ENCODE data around the gene CUX1. TPM values are rescaled to one million over a fixed set of nuclear protein-coding genes. Genes with fewer than 3 reads are reported as not detected.
A peak's percentile ranks its signal among the peaks of the same experiment; 100 is the strongest.

The CUX1 gene
- total RNA-seq, 1 experiment from 2014 or later: 64.3 TPM

DNA sequence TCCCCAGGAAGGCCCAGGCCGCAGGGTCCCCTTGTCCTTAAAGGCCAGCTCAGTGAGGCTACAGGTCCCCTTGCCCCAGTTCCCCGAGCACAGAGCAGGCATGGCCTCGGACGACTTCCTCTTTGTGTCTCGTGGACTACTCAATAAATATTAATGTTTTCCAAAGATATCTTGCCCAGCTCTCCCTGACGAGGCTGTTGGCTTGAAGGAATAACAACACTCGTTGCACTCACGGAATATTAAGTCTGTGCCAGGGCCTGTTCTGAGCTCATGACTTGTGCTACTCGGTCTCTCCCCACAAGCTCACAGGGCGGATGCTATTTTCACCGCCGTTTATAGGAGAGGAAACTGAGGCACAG is 68.2 kb downstream of the CUX1 start:
- Mint-ChIP-seq H3K4me1 (peaks cover 61% of the 10 kb centered on the region), H3K27me3 (ENCODE audit: low read depth) (no peaks in the 10 kb centered on the region), H3K4me3 (no peak overlapping the region), H3K9me3 (no peaks in the 10 kb centered on the region), H3K27ac (peak overlapping the region; percentile 84; the same call in 1 of the 2 replicates), H3K36me3 (no peaks in the 10 kb centered on the region)
- DNase-seq (ENCODE audit: low spot score) (no peak), ATAC-seq (no peak)
- ChIA-PET CTCF (interaction anchor here (1.2 kb wide), 2 partner anchors 15 kb away, joined by 4 read pairs; no protein-coding TSS in a partner anchor), POLR2A (no interaction called here)
- TF ChIP-seq, protein P1, sequence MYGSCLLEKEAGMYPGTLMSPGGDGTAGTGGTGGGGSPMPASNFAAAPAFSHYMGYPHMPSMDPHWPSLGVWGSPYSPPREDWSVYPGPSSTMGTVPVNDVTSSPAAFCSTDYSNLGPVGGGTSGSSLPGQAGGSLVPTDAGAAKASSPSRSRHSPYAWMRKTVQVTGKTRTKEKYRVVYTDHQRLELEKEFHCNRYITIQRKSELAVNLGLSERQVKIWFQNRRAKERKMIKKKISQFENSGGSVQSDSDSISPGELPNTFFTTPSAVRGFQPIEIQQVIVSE (CRISPR knock-in tag; IDR thresholded peaks at IDR 0.05; ENCODE audit: borderline replicate concordance): no peak
- no peak for TF ChIP-seq NFATC4 (CRISPR knock-in tag; IDR thresholded peaks at IDR 0.05)
- TF ChIP-seq, protein P2, sequence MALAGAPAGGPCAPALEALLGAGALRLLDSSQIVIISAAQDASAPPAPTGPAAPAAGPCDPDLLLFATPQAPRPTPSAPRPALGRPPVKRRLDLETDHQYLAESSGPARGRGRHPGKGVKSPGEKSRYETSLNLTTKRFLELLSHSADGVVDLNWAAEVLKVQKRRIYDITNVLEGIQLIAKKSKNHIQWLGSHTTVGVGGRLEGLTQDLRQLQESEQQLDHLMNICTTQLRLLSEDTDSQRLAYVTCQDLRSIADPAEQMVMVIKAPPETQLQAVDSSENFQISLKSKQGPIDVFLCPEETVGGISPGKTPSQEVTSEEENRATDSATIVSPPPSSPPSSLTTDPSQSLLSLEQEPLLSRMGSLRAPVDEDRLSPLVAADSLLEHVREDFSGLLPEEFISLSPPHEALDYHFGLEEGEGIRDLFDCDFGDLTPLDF (CRISPR knock-in tag; IDR thresholded peaks at IDR 0.05): no peak
- TF ChIP-seq FOXP1 (CRISPR knock-in tag; IDR thresholded peaks at IDR 0.05; ENCODE audit: borderline replicate concordance): no peak
- TF ChIP-seq, protein P3, sequence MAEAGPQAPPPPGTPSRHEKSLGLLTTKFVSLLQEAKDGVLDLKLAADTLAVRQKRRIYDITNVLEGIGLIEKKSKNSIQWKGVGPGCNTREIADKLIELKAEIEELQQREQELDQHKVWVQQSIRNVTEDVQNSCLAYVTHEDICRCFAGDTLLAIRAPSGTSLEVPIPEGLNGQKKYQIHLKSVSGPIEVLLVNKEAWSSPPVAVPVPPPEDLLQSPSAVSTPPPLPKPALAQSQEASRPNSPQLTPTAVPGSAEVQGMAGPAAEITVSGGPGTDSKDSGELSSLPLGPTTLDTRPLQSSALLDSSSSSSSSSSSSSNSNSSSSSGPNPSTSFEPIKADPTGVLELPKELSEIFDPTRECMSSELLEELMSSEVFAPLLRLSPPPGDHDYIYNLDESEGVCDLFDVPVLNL (CRISPR knock-in tag; IDR thresholded peaks at IDR 0.05; ENCODE audit: borderline replicate concordance, low read depth): no peak
- TF ChIP-seq, protein P4, sequence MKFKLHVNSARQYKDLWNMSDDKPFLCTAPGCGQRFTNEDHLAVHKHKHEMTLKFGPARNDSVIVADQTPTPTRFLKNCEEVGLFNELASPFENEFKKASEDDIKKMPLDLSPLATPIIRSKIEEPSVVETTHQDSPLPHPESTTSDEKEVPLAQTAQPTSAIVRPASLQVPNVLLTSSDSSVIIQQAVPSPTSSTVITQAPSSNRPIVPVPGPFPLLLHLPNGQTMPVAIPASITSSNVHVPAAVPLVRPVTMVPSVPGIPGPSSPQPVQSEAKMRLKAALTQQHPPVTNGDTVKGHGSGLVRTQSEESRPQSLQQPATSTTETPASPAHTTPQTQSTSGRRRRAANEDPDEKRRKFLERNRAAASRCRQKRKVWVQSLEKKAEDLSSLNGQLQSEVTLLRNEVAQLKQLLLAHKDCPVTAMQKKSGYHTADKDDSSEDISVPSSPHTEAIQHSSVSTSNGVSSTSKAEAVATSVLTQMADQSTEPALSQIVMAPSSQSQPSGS (CRISPR knock-in tag; IDR thresholded peaks at IDR 0.05; ENCODE audit: borderline replicate concordance, low read depth): no peak
- TF ChIP-seq, protein P5, sequence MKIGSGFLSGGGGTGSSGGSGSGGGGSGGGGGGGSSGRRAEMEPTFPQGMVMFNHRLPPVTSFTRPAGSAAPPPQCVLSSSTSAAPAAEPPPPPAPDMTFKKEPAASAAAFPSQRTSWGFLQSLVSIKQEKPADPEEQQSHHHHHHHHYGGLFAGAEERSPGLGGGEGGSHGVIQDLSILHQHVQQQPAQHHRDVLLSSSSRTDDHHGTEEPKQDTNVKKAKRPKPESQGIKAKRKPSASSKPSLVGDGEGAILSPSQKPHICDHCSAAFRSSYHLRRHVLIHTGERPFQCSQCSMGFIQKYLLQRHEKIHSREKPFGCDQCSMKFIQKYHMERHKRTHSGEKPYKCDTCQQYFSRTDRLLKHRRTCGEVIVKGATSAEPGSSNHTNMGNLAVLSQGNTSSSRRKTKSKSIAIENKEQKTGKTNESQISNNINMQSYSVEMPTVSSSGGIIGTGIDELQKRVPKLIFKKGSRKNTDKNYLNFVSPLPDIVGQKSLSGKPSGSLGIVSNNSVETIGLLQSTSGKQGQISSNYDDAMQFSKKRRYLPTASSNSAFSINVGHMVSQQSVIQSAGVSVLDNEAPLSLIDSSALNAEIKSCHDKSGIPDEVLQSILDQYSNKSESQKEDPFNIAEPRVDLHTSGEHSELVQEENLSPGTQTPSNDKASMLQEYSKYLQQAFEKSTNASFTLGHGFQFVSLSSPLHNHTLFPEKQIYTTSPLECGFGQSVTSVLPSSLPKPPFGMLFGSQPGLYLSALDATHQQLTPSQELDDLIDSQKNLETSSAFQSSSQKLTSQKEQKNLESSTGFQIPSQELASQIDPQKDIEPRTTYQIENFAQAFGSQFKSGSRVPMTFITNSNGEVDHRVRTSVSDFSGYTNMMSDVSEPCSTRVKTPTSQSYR (CRISPR knock-in tag; IDR thresholded peaks at IDR 0.05): no peak
- TF ChIP-seq SOX15 (CRISPR knock-in tag; IDR thresholded peaks at IDR 0.05): no peak
- TF ChIP-seq, protein P6, sequence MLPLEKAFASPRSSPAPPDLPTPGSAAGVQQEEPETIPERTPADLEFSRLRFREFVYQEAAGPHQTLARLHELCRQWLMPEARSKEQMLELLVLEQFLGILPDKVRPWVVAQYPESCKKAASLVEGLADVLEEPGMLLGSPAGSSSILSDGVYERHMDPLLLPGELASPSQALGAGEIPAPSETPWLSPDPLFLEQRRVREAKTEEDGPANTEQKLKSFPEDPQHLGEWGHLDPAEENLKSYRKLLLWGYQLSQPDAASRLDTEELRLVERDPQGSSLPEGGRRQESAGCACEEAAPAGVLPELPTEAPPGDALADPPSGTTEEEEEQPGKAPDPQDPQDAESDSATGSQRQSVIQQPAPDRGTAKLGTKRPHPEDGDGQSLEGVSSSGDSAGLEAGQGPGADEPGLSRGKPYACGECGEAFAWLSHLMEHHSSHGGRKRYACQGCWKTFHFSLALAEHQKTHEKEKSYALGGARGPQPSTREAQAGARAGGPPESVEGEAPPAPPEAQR (CRISPR knock-in tag; IDR thresholded peaks at IDR 0.05): no peak
- TF ChIP-seq NFE2L1 (CRISPR knock-in tag; IDR thresholded peaks at IDR 0.05): no peak
- TF ChIP-seq, protein P7, sequence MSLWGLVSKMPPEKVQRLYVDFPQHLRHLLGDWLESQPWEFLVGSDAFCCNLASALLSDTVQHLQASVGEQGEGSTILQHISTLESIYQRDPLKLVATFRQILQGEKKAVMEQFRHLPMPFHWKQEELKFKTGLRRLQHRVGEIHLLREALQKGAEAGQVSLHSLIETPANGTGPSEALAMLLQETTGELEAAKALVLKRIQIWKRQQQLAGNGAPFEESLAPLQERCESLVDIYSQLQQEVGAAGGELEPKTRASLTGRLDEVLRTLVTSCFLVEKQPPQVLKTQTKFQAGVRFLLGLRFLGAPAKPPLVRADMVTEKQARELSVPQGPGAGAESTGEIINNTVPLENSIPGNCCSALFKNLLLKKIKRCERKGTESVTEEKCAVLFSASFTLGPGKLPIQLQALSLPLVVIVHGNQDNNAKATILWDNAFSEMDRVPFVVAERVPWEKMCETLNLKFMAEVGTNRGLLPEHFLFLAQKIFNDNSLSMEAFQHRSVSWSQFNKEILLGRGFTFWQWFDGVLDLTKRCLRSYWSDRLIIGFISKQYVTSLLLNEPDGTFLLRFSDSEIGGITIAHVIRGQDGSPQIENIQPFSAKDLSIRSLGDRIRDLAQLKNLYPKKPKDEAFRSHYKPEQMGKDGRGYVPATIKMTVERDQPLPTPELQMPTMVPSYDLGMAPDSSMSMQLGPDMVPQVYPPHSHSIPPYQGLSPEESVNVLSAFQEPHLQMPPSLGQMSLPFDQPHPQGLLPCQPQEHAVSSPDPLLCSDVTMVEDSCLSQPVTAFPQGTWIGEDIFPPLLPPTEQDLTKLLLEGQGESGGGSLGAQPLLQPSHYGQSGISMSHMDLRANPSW (CRISPR knock-in tag; conservative IDR thresholded peaks at IDR 0.05; ENCODE audit: low read depth): no peak
- TF ChIP-seq, protein P8, sequence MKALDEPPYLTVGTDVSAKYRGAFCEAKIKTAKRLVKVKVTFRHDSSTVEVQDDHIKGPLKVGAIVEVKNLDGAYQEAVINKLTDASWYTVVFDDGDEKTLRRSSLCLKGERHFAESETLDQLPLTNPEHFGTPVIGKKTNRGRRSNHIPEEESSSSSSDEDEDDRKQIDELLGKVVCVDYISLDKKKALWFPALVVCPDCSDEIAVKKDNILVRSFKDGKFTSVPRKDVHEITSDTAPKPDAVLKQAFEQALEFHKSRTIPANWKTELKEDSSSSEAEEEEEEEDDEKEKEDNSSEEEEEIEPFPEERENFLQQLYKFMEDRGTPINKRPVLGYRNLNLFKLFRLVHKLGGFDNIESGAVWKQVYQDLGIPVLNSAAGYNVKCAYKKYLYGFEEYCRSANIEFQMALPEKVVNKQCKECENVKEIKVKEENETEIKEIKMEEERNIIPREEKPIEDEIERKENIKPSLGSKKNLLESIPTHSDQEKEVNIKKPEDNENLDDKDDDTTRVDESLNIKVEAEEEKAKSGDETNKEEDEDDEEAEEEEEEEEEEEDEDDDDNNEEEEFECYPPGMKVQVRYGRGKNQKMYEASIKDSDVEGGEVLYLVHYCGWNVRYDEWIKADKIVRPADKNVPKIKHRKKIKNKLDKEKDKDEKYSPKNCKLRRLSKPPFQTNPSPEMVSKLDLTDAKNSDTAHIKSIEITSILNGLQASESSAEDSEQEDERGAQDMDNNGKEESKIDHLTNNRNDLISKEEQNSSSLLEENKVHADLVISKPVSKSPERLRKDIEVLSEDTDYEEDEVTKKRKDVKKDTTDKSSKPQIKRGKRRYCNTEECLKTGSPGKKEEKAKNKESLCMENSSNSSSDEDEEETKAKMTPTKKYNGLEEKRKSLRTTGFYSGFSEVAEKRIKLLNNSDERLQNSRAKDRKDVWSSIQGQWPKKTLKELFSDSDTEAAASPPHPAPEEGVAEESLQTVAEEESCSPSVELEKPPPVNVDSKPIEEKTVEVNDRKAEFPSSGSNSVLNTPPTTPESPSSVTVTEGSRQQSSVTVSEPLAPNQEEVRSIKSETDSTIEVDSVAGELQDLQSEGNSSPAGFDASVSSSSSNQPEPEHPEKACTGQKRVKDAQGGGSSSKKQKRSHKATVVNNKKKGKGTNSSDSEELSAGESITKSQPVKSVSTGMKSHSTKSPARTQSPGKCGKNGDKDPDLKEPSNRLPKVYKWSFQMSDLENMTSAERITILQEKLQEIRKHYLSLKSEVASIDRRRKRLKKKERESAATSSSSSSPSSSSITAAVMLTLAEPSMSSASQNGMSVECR (CRISPR knock-in tag; IDR thresholded peaks at IDR 0.05; ENCODE audit: borderline replicate concordance): no peak
- TF ChIP-seq, protein P9, sequence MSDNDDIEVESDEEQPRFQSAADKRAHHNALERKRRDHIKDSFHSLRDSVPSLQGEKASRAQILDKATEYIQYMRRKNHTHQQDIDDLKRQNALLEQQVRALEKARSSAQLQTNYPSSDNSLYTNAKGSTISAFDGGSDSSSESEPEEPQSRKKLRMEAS (CRISPR knock-in tag; IDR thresholded peaks at IDR 0.05): no peak
- TF ChIP-seq ZNF317 (CRISPR knock-in tag; IDR thresholded peaks at IDR 0.05; ENCODE audit: borderline replicate concordance, low read depth): no peak
- TF ChIP-seq RELA (CRISPR knock-in tag; IDR thresholded peaks at IDR 0.05; ENCODE audit: borderline replicate concordance): no peak
- TF ChIP-seq ESRRA (CRISPR knock-in tag; IDR thresholded peaks at IDR 0.05; ENCODE audit: borderline replicate concordance): no peak
- TF ChIP-seq NR1H2 (CRISPR knock-in tag; IDR thresholded peaks at IDR 0.05): no peak
- TF ChIP-seq, protein P10, sequence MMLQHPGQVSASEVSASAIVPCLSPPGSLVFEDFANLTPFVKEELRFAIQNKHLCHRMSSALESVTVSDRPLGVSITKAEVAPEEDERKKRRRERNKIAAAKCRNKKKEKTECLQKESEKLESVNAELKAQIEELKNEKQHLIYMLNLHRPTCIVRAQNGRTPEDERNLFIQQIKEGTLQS (CRISPR knock-in tag; conservative IDR thresholded peaks at IDR 0.05): no peak
- no peak for TF ChIP-seq ZNF423 (CRISPR knock-in tag; IDR thresholded peaks at IDR 0.05)
